Tibial nerve (tissue), 3 donors: ENCODE data around the gene ELOA.

Experiments
- POLR2A ChIP-seq, 2 donors: fragments of 450-650 bp; IDR thresholded peaks; one replicate each; pipeline ENCODE4 v1.6.1; 2017; ENCODE audit warnings: antibody characterized with exemption in 2 of 2, mild to moderate bottlenecking in 2 of 2, moderate library complexity in 2 of 2
- TF ChIP-seq, protein P1 (sequence below), 5 experiments: fragments of 200-600 bp in 3 of 5; fragments of 450-650 bp in 2 of 5; sonication (generic) in 3 of 5; IDR thresholded peaks; one replicate each; pipeline ENCODE4 v1.5.1; 2016 to 2019; ENCODE audit warnings: antibody characterized with exemption in 5 of 5, mild to moderate bottlenecking in 3 of 5, moderate library complexity in 2 of 5

DNA sequence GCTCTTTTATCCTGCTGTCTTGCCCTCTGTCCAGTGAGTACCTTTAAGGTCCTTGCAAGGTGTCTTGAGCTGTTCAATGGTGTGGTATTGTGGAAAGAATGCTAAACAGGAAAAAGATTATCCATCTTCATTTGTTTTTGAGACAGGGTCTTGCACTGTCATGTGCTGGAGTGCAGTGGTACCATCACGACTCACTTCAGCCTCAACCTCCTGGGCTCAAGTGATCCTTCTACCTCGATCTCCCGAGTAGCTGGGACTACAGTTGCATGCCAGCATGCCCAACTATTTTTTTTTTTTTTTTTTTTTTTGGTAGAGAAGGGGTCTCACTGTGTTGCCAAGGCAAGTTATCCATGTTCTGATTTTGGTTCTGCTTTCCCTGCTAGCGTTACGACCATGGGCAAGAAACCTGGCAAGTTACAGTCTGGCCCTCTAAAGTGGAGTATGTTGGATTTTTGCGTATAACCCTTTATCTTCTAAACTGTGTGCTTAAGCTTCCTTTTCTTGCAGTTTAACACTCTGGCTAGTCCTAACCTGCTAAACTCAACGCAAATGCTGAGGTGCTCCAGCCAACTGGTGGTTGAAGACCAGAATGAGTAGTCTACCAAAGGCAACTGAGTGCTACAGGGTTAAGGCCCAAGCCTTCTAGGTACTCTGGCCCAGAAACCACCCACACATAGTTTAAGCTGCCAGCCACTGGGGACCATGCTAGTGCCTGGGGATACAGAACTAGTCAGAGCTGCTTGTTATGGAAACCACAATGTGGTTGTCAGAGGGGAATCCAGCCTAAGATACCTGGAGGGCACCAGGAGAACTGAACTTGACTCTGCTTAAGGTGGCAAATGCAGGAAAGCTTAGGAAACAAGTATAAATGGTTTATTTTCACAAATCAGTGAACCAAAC is 43.7 kb upstream of the ELOA start:
- TF ChIP-seq, protein P1, sequence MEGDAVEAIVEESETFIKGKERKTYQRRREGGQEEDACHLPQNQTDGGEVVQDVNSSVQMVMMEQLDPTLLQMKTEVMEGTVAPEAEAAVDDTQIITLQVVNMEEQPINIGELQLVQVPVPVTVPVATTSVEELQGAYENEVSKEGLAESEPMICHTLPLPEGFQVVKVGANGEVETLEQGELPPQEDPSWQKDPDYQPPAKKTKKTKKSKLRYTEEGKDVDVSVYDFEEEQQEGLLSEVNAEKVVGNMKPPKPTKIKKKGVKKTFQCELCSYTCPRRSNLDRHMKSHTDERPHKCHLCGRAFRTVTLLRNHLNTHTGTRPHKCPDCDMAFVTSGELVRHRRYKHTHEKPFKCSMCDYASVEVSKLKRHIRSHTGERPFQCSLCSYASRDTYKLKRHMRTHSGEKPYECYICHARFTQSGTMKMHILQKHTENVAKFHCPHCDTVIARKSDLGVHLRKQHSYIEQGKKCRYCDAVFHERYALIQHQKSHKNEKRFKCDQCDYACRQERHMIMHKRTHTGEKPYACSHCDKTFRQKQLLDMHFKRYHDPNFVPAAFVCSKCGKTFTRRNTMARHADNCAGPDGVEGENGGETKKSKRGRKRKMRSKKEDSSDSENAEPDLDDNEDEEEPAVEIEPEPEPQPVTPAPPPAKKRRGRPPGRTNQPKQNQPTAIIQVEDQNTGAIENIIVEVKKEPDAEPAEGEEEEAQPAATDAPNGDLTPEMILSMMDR (IDR thresholded peaks at IDR 0.05) = no peak
- TF ChIP-seq POLR2A (IDR thresholded peaks at IDR 0.05) = no peak
